ENCODE data around the gene RASL10B.
"Not testable (repeated sequence)": the region's sequence is repeated elsewhere in the genome, so short reads cannot be mapped to it uniquely, and the experiment has no call there.

The RASL10B gene

DNA sequence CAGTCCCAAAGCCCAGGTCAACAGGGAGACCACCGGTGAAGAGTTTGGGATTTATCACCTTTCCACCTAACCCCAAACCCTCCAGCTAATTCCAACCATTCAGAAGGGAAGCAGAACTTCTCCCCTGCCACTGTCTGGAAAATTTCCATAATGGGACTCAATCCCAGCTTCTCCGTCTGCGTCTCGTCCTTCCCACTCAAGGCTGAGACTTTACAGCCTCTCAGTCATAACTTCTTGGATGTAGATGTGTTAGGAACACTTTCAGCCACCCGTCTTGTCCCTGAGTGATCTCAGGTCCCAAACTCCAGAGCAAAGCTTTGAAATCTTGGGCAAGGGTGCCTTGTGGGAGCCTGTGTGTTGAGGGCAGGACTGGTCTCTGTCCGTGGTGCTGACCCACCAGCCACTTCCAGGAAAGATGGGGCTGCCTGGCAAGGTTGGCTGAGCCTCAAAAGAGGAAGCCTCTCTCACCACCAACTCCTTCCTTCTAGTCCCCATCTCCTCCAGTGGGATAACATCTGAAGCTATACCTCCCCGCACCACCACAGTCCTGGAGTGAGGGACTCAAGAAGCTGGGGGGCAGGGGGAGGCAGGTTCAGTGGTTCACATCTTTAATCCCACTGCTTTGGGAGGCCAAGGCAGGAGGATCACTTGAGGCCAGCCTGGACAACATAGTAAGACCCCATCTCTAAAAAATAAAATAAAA, 12.3 kb downstream of the RASL10B start:
- no peak for DNase-seq

DNA sequence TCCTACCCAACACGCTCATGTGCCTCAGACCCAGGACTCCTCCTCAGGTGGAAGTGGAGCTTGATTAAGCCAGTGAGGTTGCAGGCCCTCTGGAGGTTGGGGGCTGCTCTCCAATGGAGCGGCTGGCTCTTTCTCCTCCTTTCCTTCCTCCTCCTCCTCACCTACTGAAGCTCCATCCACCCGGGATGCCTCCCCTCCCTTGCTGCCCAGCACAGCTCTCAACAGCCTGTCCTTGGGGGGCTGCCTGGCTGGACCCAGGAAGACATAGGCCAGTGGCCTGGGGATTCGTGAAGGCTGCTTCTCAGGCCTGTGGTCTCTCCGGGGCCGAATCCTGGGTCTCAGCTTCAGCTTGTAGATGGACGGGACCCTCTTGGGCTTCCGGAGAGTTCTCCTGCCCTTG, 13.4 kb downstream of the RASL10B start:
- DNase-seq, result no peak

DNA sequence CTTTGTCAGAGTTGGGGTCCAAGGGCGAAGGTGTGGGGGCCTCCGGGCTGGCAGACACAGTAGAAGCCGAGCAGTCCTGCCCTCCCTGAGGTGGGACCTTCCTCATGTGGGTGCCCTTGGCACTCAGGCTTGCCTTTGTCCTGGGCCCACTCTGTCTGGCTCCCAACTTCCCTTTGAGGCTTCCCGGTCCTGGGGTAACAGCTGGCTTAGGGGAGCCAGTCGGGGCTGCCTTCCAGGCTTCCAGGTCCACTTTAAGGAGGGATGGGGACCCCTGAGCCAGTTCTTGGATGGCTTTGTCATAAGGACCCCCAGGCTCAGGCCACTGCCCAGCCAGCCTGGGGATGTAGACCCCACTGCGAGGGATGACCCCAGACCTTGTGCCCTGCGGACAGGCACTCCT, 13.8 kb downstream of the RASL10B start:
- no peak for DNase-seq

DNA sequence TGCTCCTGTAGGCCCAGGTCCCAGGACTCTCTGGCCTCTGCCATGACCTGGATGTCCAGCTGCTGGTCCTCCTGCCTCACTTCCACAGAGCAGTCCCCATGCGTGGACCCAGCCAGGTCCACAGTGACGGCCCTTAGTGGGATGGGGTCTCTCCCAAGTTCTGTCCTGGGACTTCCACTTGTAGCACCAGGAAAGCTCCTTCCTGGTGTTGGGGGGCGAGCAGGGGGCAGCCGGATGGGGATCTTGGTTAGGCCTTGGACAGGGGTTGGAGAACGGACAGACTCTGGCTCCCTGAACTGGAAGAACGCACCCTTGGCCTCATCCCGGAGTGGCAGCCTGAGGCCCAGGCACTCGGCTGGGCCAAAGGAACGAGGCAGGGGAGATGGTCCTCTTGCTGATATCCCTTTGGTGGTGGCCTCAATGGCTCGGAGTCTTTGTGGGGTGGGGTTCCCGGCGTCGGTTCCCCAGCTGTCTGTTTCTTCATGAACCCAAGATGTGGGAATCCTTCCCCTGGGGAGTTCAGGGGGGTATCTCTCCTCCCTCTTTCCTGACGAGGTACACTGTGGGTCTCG, 14.4 kb downstream of the RASL10B start:
- no peak for DNase-seq

DNA sequence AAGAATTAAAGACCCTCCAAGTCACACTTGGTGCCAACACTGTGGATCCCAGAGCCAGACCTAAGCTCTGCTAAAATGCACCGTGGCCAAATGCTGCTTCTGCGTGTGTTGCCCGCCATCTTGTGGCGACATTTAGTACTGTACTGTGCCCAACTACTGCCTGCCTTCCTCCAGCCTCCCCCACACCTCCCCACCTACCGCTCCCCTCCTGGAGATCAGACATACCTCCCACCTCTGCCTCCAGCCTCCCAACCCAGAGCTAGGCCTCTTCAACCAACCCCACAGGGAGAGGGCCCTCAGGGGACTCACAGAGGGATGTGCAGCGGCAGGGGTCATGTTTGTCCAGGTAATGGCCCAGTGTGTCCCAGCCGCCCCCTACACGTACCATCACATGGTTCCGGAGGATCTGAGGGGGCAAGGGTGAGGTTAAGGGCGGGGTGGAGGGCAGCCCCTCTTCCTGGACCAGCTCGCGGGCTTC, 16.1 kb downstream of the RASL10B start:
- DNase-seq, result peak; percentile 21

DNA sequence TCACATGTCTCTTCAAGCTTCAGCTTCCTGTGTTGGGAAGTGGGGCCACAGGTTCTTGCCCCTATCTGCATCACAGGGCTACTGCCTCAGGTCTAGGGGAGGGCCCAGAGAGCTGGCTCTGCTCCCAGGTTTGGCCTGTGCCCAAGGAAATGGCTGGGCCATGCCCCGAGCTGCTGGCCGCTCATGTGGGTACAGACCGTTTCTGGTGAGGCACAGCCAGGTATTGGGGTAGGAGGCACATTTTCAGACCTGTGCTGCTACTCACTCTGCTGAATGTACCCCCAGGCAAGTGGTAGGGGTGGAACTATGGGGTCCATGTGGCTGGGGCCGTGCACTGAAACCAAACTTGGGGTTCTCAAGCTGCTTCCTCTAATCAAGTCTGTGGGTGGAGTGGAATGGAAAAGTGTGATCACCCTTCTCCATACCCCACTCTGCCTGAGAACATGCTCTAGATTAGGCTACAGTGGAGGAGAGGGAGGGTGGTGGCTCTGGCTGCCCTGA, 17.0 kb downstream of the RASL10B start:
- DNase-seq, result no peak

DNA sequence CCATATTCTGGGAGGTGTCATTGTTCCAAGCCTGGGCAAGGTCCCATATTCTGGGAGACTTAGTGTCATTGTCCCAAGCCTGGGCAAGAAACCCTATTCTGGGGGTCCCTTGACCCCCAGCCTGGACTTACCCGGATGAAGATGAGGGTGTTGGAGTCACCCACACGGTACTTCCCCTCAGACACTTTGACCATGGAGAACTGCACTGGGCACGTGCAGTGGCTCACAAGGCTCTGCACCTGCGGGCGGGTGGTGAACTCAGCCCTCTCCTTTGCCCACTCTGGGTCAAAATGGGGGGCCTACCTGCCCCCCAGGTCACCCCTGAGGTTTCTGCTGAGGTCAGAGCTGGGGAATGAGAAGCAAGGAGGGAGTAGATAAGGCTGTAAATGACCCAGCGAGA, 17.5 kb downstream of the RASL10B start:
- no peak for DNase-seq

DNA sequence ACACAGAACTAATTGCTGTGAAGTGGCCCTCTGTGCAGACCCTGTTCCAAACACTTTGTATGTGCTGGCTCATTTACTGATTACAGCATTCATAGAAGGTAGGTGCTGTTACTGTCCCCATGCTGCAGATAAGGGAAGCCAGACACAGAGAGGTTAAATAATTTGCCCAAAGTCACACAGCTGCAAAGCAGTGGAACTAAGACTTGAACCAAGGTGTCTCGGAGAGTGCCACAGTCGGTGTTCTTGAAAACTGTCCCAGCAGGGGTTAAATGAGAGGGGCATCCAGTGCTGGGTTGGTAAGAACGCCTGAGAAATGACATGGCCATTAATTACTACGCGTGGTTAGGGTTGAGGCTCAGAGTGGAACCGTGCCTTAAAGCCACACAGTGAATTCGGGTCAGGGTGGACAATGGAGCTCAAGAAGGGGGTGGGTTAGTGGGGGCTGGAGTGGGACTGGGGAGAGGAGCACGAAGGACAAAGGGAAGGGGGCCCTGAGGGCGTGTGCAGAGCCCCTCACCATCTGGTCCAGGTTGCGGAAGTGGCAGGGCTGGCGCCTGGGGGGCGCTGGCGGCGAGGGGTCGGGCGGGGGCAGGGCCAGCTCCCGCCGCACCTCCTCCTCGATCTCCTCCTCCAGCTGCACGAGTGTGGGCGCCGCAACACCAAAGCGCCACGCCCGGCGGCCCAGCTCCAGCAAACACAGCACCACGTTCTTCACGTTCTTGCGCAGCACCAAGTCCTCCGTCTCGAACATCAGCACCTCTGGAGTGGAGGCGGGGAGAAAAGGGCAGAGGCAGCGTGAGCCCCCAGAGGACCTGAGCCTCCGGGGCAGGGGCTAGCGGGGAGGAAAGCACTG, 18.3 kb downstream of the RASL10B start:
- DNase-seq, result no peak

DNA sequence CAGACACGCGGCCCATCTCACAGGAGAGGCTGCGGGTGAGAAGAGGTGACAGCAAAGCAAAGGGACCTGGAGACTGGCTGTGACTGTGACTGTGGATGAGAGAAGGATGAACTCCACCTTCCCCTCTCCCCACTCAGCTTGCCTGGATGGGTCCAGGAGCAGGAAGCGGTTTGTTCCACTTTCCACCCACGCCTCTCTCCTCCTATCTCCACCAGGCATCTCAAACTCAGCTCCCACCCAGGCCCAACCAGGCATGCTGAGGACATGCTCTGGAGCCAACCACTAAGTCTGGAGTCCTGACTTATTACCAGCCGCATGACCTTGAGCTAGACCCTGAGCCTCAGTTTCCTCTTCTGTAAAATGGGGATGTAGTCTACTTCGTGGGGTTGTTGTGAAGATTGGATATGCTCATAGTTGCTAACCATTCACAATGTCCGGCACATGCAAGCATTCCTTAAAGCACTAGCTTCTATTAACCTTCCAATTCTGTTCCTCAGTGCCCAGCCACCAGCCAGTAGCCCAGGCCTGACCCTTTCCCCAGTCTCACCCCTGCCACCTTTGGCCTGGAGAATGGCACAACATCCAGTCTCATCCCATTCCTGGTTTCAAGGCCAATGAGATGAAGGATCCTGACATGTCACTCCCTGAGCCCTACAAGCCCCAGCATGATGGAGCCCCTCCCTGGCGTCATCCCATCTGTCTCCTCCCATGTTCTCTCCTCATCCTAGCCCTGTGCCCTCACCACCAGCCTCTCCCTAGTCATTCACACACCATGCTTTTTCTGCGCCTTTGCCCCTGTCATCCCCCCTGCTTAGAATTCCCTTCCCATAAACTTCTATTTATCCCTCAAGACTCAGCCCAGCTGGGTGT, 19.3 kb downstream of the RASL10B start:
- DNase-seq, result no peak

DNA sequence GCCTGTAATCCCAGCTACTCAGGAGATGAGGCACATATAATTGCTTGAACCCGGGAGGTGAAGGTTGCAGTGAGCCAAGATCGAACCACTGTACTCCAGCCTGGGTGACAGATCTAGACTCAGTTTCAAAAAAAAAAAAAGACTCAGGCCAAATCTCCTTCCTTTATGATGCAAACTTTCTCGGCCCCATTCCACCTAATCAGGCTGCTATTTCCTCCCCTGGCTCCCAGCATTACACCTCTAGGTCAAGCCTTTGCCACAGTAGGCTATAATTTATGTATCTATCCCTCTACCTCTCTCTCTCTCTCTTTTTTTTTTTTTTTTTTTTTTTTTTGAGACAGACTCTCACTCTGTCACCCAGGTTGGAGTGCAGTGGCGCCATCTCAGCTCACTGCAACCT, 20.1 kb downstream of the RASL10B start:
- not testable (repeated sequence) for DNase-seq

DNA sequence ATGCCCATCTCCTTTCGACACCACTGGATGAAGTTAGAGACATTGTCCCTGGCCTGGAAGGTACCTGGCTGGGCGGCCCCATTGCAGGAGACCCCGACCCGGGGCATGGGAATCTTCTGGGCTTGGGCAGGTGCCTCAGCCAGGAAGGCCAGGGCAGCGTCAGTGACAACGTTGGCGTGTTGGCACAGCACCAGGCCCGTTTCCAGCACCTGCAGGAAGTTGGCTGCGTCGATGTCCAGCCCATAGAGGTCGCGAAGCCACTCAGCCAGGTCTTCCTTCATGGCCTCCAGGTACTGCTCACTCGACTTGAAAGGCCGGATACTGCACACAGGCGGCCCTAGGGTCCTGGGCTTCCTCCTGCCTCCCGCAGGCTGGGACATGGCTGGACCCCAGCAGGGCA, 21.0 kb downstream of the RASL10B start:
- no peak for DNase-seq

DNA sequence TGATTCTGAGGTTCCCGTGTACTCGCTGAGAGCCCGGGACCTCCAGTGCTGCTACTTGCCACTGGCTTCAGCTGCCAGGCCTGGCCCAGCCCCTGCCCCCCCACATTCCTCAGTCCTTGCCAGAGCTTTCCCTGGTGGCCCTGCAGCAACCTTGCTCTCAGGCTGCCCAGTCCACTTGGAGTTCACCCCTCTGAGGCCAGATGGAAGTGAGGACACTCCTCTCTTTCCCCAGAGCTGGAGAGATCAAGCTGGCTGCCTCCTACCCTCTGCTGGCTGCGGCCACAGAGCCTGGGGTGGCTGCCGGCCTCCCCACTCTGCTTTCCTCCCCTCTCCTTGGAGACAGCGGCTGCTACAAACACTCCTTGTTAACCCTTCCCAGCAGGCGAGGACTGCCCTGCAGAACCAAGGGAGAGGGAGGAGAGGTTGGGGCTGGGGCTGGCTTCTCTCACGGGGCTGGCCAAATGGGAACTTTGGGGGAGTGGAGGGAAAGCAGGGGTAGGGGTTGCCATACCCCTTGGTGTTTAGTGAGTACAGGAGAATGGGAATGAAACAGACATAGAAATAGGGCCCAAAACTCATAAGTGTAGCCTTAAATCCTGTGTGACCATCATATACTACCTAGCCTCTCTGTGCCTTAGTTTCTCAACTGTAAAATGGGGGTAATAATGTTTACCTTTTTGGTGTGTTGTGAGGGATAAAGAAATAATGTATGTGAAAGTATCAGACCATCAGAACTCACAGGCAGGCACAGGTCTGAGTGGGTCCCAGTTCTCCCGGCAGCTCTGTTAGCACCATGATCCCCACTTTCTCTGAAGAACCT, 21.7 kb downstream of the RASL10B start, which contains the start of gene GAS2L2:
GAS2L2 (minus strand) TSS at position 295 of the 820 bp plus-strand sequence. CDS start 389 bp downstream, outside the sequence.
- no peak for DNase-seq

DNA sequence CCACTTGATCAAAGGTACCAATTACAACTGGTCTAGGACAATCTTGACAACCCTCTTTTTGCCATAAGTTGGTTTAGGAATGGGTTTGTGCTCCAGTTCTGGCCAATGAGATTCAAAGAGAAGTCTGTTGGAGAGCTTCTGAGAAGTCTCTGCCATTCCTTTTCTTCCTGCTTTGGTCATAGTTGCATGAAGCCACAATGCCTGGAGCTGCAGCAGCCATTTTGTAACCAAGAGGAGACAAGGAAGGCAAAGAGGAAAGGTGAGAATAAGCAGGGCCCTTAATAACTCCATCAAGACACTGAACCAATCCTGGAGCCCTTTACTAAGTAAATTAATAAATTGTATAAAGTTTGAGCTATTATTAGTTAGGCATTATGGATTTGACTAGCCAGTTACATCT, 25.8 kb downstream of the RASL10B start:
- DNase-seq, result no peak

DNA sequence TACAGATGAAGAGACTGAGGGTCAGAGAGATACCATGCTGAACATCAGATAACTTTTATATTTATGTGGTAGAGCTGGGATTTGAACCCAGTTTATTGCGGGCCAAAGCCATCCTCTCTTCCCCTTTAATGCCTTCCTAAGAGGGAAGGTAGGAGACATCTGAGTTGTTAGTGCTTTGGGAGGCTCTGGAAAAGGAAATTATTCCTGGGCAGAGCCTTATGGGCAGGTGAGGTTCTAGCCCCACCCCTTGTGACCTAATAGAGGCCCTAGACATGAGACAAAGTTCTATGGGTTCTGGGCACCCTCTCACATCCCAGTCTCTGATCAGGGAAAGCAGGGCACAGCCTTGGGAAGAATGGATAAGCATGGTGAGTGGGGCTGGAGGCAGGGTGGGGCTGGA, 29.1 kb downstream of the RASL10B start, which contains the start of gene C17orf50:
C17orf50 (plus strand) TSS at position 301 of the 400 bp plus-strand sequence; CDS start at position 356, 55 bp downstream.
- no peak for DNase-seq

DNA sequence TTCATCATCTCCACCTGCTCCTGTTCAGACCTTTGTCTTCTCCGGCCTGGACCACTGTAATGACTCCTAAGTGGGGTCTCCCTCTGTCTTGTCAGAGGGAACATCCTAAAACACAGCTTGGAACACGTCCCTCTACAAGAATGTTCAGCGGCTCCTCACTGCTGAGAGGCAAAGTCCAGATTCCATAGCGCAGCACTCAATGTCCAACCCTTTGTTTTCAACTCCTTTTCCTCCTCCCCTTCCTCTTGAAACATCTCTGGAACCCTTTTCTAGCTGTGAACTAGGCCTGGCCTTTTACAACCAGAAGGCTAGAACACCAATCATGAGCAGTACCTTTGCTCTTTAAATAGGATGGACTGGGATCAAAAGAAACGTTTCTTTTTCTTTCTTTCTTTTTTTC, 30.2 kb downstream of the RASL10B start:
- no peak for DNase-seq

DNA sequence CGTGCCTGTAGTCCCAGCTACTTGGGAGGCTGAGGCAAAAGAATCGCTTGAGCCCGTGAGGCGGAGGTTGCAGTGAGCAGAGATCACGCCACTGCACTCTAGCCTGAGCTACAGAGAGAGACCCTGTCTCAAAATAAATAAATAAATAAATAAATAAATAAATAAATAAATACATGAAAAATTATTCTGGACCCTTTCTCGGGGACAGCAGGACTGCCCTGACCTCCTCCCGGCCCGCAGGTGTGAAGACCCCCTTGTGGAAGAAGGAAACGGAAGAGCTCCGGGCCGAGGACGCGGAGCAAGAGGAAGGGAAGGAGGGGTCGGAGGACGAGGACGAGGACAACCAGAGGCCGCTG, 32.3 kb downstream of the RASL10B start:
- no peak for DNase-seq

DNA sequence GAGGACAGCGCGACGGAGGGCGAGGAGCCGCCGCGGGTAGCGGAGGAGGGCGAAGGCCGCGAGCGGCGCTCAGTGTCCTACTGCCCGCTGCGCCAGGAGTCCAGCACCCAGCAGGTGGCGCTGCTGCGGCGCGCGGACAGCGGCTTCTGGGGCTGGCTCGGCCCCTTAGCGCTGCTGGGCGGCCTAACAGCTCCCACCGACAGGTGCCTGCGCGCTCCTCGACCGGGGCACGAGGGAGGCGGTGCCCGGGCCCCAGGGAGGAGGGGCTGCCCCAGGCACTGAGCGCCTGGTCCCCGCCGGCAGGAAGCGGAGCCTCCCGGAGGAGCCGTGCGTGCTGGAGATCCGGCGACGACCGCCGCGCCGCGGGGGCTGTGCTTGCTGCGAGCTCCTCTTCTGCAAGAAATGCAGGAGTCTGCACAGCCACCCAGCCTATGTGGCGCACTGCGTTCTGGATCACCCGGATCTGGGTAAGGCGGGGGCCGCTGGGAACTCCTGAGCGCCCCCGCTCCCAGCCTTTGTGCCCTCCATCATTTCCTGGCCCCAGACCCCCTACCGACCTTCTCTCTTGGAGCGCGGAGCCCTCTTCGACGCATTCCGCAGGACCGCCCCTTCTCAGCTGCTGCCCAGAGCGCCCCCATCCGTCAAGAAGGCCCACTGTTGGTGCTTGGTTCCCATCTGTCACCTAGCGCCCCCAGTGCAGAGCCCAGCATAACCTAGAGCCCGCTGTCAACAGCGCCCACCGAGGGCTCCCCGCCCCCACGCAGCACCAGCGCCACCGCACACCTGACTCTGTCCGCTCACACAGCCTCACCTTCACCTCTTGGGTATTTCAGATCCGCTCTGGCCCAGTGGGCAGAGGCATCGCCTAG, 32.9 kb downstream of the RASL10B start:
- peak; percentile 77 for DNase-seq

DNA sequence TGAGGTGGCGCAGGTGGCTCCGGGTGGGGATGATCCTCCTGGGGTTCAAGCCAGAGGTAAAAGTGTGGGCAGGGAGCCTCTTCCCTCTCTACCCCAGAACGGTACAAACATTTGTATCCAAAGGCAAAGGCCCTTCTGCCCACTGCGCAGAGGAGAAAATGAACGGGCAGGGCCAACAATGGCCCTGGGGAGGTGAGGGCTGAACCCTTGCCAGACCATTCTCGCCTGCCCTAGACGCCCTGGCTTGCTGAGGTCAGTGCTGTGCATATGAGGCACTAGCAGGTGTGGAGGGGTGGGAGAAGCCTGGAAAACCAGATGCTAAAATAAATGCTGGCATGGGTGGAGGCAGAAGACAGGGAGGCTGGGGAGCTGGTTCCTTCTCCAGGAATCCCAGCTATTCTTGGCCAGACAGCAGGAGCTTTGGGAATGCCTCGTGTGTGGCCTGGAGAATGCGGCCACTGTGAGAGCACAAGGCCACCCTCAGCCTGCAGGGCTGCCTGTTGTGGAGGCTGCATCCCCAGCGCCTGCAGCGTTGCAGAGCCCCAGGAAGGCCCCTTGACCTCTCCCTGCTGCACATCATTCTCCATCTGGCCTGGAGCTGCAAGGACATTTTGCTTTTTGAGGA, 33.8 kb downstream of the RASL10B start:
- no peak for DNase-seq

DNA sequence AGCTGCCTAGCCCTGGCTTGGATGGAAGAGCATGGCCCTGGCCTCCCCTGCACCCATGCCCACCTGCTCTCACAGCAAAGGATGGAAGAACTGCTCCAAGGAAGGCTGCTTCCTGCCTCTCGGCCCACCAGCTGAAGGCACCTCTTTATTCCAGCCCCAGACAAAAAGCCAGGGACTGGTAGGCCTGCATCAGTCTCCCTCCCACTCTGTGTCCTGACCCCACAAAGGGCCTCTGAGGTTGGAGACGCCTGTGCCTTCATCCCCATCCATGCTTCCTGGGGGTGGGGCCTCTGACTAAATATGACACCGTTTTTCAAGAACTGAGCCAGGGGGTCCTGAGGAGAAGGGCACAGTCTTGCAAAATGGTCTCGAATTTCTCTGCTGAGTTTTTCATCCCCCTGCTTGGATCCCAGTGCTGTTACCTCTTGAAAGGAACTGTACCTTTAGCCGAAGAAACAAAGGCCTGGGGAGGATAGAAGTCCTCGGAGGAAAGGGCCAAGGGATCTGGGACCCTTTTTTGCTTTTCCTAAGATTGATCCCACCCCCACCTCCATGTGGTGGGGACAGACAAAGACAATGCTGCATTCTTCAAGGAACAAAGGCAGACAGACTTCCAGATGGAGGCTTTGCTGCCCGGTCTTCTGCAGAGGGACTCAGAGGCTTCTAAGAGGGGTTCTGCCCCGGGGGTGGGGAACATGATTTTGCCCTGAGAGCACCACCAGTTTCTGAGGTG, 34.5 kb downstream of the RASL10B start:
- DNase-seq, result no peak
